Bone marrow (tissue), 2 donors: ENCODE results near the gene GRAMD1B.
"Not testable (repeated sequence)": the region's sequence is repeated elsewhere in the genome, so short reads cannot be mapped to it uniquely, and the experiment has no call there.

Experiments used
- DNase-seq, 2 donors: peaks; one replicate each; lab custom pipeline; 2025; lab: John Stamatoyannopoulos, UW

Gene GRAMD1B

GRCh38 chr11:123509737-123510578, 79.9 kb downstream of the GRAMD1B start:
- no peak for DNase-seq

DNA sequence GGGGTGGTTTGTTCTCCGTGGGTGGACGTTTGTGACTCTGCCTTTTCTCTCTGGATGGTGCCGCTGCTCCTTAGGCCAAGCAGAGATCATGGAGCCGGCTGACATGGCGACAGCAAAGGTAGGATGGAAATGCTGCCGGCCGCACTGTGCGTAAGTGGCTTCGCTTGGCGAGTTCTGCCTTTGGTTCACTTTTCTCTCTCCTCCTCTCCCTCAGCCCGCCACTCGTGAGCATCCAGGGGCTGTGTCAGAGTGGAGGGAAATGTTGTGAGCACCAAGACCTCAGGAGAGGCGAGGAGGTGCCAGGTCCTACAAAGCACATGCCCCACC, 80.5 kb downstream of the GRAMD1B start:
- no peak for DNase-seq

GRCh38 chr11:123511037-123511870, 81.2 kb downstream of the GRAMD1B start:
- DNase-seq, result peak; percentile 16 to 54

DNA sequence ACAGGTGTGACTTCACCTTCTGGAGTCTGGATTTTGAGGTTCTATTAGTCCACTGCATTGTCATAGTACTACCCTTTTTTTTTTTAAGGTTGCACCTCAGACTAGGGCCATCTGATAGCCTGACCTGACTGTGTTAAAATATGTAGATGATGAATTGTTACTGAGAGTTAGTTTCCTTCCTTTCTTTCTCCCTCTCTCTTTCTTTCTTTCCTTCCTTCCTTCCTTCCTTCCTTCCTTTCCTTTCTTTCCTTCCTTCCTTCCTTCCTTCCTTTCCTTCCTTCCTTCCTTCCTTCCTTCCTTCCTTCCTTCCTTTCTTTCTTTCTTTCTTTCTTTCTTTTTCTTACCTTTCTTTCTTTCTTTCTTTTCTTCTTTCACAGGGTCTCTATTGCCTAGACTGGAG, 83.2 kb downstream of the GRAMD1B start:
- not testable (repeated sequence) for DNase-seq

GRCh38 chr11:123516238-123516637, 86.2 kb downstream of the GRAMD1B start:
- DNase-seq, result no peak

DNA sequence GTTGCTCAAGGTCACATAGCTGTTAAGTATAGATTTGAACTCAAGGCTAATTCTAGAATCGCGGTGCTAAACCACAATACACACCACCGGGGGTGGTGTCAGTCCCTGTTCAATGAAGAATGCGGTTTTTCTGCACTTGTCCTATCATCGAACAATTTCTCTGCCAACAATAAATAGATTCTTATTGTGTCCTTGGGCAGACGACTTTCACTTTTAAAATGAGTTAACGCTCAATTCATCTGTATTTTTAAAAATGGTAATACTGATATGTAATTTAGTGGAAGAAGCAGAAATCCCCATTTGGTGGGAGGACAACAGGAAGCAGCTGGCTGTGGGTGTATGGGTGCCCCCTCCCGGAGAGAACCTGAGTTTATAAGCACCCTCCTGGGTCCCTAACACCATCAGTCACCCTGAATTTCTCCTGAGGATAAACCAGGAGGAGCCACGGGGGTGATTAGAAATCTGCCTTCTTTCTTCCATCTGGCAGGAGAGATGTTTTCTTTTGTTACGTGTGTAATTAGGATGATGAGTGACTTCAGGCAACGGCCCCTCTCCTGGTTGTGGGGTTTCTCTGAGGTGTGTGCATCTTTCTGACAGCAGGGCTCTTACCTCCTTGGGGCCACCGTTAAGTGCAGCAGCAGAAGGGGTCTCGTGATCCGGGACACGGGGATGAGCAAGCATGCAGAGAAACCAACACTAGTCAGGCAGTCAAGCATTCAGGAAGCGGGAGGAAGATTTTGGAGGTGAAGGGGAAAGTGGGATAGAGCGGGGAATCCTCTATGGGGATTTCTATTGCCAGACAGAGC, 87.7 kb downstream of the GRAMD1B start:
- DNase-seq, result no peak

- no peak for DNase-seq
Observed at GRCh38 chr11:123518496-123519054, 88.5 kb downstream of the GRAMD1B start.

- DNase-seq, result no peak
Observed at GRCh38 chr11:123519055-123519796, 89.2 kb downstream of the GRAMD1B start.

- DNase-seq, result no peak
Observed at GRCh38 chr11:123519797-123520193, 89.7 kb downstream of the GRAMD1B start.

GRCh38 chr11:123520476-123520875, 90.4 kb downstream of the GRAMD1B start:
- DNase-seq, result not testable (repeated sequence)

DNA sequence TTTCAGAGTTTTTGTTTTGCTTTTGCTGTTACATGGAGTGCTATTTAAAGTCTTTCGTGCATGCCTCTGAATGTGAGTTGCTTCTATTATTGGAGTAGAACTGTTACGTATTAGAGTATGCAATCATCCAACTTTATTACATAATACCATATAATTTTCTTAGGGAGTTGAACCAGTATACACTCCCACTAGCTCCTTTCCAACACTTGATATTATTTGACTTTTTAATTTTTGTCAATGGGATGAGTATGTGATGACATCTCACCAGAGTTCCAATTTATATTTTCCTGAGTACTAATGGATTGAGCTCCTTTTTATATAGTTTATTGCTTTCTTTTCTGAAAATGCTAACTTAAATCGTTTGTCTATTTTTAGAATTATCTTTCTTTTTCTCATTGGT, 90.9 kb downstream of the GRAMD1B start:
- DNase-seq, result no peak

DNA sequence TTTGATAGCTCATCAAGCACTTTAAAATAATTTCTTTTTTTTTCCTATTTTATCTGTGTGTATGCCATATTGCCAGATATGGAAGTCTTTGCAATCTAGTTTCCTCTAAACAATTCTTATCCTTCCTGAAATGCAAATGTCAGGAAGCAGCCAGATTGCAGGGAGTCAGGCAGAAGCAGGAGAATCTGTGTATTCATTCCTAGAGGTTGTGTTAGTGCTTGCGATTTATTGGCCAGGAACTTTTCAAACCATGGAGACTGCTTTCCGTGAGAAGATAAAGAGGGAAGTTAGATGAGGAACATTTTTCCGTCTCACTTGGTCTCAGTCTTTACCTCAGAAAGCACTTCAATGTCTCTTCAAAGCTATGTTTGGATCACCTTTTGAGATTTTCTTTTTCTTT, 91.9 kb downstream of the GRAMD1B start:
- no peak for DNase-seq

GRCh38 chr11:123523539-123523938, 93.5 kb downstream of the GRAMD1B start:
- DNase-seq, result no peak

- no peak for DNase-seq
Observed at GRCh38 chr11:123525097-123525496, 95.0 kb downstream of the GRAMD1B start.

DNA sequence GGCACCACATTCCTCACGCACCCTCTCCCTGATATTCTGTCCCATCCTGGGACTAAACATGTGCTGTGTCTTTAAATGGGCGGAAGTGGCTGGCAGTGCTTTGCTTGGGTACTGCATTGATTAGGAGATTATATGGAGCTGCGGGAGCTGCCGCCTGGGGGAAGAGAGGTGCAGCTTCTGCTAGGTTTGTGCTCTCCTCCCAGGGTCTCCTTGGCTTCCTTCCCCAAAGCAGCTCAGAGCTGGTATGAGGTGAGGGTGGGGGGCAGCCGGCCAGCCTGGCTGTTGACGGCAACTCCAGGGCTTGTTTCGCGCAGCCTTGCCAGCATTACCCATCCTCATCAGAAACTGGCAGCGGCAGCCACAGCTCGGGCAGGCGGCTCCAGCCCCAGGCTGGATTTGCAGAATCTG, 95.4 kb downstream of the GRAMD1B start:
- no peak for DNase-seq

DNA sequence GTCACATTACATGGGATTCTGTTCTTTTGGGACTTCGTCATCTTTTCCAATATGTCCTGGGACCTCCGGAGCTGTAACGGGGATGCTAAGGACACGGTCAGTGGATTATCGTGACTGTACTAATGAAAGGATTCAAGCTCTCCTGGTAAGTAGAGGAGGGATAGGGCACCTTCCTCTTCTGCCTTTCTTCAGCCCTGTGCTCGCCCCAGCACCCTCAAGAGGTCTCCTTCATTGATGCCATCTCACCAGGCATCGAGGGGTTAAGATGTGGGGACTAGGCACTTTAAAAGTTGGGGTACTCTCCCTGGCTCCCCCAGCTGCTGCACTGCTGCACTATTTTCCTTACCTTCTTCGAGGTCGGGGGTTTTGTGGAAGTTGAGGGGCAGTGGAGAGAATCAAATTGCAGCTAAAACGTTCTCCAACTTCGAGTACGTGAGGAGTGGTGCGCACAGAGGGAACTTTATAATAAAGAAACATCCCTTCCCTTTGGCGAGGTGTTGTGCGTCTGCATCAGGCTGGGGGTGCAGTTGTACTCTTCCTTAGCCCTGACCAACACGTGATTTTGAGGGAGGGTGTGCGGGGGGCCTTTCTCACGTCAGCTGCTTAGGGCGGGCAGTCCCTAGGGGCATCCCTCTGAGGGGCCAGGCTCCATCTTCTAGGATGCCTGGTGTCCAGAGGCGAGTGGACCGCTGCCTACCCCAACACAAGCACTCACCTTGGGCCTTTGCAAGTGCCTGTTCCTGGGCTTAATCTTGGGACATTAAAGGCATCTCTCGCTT, 96.1 kb downstream of the GRAMD1B start:
- DNase-seq, result no peak

GRCh38 chr11:123526918-123527317, 96.8 kb downstream of the GRAMD1B start:
- no peak for DNase-seq

- DNase-seq, result no peak
Observed at GRCh38 chr11:123527526-123527925, 97.5 kb downstream of the GRAMD1B start.

DNA sequence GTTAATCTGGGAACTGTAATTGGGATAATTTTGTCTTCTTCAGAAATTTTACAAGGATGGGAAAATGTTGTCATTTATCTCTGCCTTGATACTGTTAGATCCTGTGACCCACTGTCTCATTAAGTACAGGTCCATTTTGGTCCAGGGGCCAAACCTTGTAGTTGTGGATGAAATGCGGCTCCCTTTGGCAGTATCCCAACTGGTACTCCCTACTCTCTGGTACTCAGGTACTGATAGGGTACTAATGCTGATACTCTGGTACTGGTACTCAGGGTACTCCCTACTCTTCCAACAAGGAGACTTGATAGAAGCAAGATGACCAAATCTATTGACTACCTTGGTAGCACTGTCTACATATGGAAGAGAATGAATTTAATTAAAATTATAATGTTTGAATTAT, 97.9 kb downstream of the GRAMD1B start:
- no peak for DNase-seq

GRCh38 chr11:123531325-123531724, 101.3 kb downstream of the GRAMD1B start:
- DNase-seq, result no peak

DNA sequence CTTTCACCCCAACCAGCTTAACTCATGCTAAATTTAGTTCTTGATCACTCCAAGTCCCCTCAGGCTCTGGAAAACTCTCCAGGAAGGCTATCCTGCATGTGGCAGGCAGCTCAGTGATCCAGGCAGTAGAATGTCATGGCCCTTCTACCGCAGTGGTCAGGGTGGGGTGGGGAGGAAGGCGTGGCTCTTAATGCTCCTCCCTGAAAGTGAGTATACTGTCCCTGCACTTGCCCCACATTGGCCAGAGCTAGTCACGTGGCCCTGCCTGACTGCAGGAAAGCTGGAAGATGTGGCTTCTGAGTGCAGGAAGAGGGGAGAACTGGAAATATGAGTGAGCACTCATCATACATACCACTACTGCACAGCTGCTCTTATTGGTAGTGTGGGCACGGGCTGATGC, 102.1 kb downstream of the GRAMD1B start:
- DNase-seq, result no peak
